Right cardiac atrium (tissue), 5 donors: ENCODE measurements around the gene GPD1L. TPM values are rescaled to one million over a fixed set of nuclear protein-coding genes. Genes with fewer than 3 reads are reported as not detected.
"Not testable (repeated sequence)": the region's sequence is repeated elsewhere in the genome, so short reads cannot be mapped to it uniquely, and the experiment has no call there.

Source experiments
- ATAC-seq, 2 donors: fragments of 200-7000 bp; cut with Tn5 transposase; one replicate each; pipeline versions ENCODE4 v1.8.0 to v1.9.1; 2020; ENCODE audit warnings: moderate library complexity in 2 of 2, mild to moderate bottlenecking in 1 of 2
- DNase-seq, 3 donors: peaks; one replicate each; pipeline ENCODE4 v3.0.0-alpha.2; 2020
- H3K27ac ChIP-seq: one replicate; pipeline ENCODE4 v1.5.1; 2013; ENCODE audit warnings: mild to moderate bottlenecking, low read length, control low read depth, moderate library complexity
- H3K27me3 ChIP-seq: one replicate; pipeline ENCODE4 v1.6.1; 2013; ENCODE audit not compliant: control insufficient read depth, insufficient read depth
- H3K4me1 ChIP-seq: one replicate; pipeline ENCODE4 v1.6.1; 2013; ENCODE audit warnings: low read length; ENCODE audit not compliant: control insufficient read depth, insufficient read depth
- H3K4me3 ChIP-seq: one replicate; pipeline ENCODE4 v1.5.1; 2013; ENCODE audit warnings: low read length, control low read depth
- H3K9me3 ChIP-seq: one replicate; pipeline ENCODE4 v1.6.1; 2013; ENCODE audit warnings: low read length; ENCODE audit not compliant: control insufficient read depth
- WGBS: extraction: QIAGEN DNeasy Blood & Tissue Kit; methylation state at CpG from one replicate; pipeline ENCODE4 v1.1.7; 2013; 5-methylcytosine and 5-hydroxymethylcytosine counted together
- intact Hi-C, 4 donors: fragments of 100-400 bp; cut with DNase I; formaldehyde crosslinking; loops; one replicate each; pipeline versions ENCODE4 v1.11.0 to v1.14.0; 2022 to 2023
- polyA plus RNA-seq: library from polyadenylated mRNA; stranded (reverse); fragments of 200-250 nt; gene quantifications from one replicate; pipeline ENCODE4 v1.2.3, GENCODE V29; 2013
- total RNA-seq, 4 donors: library from RNA; stranded (reverse); fragmentation: NEBNext Ultra II Directional; extraction: Animal tissue kit (Norgen Biotek cat#: 25700); gene quantifications; one replicate each; pipeline ENCODE4 v1.2.1, GENCODE V29; 2021
- donor health status: healthy with polysubstance abuse.
- donor health status: DM: no; HTN: yes; CAD: no.
- donor health status: DM: no; HTN: no; CAD: no.
- donor health status: DM: no; HTN: yes; CAD: no; lungs with severe emphysema.
- donor health status: DM: yes; HTN: yes; CAD: no.

The GPD1L gene
- total and polyA plus RNA-seq, 5 donors = 139 to 364 (median 319) TPM

DNA sequence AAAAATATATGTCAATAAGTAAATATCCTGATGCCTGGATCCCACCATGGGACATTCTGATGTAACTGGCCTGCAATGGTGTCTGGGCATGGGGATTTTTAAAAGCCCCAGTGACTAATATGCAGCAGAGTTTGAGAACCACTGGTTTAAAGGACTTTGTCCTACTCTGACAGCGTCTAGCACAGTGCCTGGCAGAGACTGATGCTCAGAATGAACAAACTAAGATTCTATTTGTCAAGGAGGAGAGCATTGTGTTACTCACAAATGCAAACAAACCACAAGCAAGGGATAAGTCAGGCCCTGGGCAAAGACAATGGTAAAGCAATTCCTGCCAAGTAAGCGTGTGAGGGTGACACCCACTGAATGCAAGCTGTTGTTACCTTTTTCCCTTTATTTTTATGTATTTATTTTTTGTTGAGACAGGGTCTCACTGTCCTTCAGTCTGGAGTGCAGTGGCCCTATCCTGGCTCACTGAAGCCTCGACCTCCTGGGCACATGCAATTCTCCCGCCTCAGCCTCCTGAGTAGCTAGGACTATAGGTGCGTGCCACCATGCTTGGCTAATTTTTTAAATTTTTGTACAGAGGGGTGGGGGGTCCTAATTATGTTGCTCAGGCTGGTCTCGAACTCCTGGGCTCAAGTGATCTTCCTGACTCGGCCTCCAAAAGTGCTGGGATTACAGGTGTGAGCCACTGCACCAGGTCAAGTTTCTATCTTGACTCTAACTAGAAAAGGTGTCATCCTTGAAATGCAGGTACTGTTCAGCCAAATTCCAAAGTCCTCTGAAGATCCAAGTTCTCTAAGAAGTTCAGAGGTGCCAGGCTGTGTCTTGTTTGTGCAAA is 909 bp upstream of the GPD1L start:
- Histone ChIP-seq H3K4me1 (peaks cover 14% of the 10 kb centered on the region), H3K27me3 (no peaks in the 10 kb centered on the region), H3K9me3 (no peaks in the 10 kb centered on the region), H3K27ac (peak overlapping the region; percentile 5), H3K4me3 (peak overlapping the region; percentile 4)
- intact Hi-C loops = loop anchor here in 3 of 4 donors (5.0 to 10.0 kb wide), 2 partner anchors 37 to 61 kb away; no protein-coding TSS in a partner anchor
- DNase-seq = no peak
- no peak for ATAC-seq
- WGBS = 96% methylated on average over 7 of the region's 7 CpGs

DNA sequence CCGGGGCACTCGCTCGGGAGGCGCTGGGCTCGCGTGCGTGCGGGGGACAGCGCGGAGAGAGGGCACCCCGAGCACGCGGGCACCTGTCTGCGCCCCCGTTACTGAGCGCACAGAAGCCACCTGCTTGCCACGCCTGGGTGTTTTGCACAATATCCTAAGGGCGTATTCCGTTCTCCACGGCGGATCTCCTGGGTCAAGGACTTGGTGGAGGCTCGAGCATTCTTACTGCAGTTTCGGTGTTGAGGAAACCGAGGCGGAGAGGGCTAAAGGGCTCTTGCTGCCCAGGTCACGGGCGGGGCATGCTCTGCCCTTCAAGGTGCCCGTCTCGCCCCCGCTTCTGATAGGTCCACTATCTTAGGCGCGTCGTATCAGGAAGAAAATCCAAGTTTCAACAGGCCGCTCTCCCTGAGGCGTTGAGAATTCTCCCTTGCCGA is 526 bp downstream of the GPD1L start:
- H3K27me3 ChIP-seq = no peaks in the 10 kb centered on the region
- no peaks in the 10 kb centered on the region for H3K9me3 ChIP-seq
- intact Hi-C loops = loop anchor here in 3 of 4 donors (5.0 to 10.0 kb wide), 2 partner anchors 35 to 62 kb away; no protein-coding TSS in a partner anchor
- DNase-seq (peak; percentile 39 to 73 (median 72)), ATAC-seq (peak; percentile 2 to 3)
- WGBS = 1% methylated on average over 36 of the region's 36 CpGs
- peak overlapping the region; percentile 60 for H3K4me3 ChIP-seq
- peak overlapping the region; percentile 31 for H3K27ac ChIP-seq
- H3K4me1 ChIP-seq = peaks cover 18% of the 10 kb centered on the region

DNA sequence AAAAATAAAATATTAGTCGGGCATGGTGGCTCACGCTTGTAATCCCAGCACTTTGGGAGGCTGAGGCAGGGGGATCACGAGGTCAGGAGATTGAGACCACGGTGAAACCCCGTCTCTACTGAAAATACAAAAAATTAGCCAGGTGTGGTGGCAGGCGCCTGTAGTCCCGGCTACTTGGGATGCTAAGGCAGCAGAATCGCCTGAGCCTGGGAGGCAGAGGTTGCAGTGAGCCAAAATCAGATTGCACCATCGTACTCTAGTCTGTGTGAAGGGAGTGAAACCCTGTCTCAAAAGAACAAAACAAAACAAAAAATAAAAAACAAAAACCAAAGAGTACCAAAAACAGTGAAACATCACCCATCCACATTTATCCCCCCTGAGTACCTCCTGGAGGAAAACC is 1.8 kb downstream of the GPD1L start:
- H3K27ac ChIP-seq = peak overlapping the region; percentile 31
- intact Hi-C loops = loop anchor here in 3 of 4 donors (5.0 to 10.0 kb wide), 2 partner anchors 34 to 63 kb away; no protein-coding TSS in a partner anchor

DNA sequence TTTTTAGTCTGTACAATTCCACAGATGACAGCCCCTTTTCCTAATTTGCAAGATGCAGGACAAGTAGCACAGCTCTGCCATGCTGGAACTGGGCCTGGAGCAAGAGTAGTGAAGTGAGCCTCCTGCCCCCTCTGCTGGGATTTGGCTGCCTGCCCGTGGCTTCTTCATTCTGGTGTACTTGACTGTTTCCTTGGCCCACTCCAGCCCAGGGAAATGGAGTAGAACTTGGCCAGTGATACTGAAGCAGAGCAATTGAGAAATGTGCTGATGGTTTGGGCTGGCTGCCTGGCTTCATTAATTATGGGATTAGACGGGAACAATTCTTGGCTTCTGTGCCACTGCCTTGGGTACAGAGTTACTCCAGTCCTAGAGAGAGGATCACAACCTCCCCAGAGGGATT is 2.8 kb downstream of the GPD1L start:
- Histone ChIP-seq H3K27me3 (no peaks in the 10 kb centered on the region), H3K4me1 (peaks cover 25% of the 10 kb centered on the region), H3K27ac (peak overlapping the region; percentile 96), H3K4me3 (no peak overlapping the region), H3K9me3 (no peaks in the 10 kb centered on the region)
- intact Hi-C loops = loop anchor here in 3 of 4 donors (5.0 to 10.0 kb wide), 2 partner anchors 33 to 64 kb away; no protein-coding TSS in a partner anchor
- peak; percentile 91 to 97 (median 96) for DNase-seq
- peak; percentile 58 to 74 for ATAC-seq
- 8% methylated on average over 2 of the region's 2 CpGs for WGBS

More for the DNA sequence above, 1.8 kb downstream of the GPD1L start:
- peaks cover 19% of the 10 kb centered on the region for H3K4me1 ChIP-seq
- H3K27me3 ChIP-seq, ATAC-seq, H3K9me3 ChIP-seq, DNase-seq, H3K4me3 ChIP-seq: not testable (repeated sequence)
- 88% methylated on average over 9 of the region's 9 CpGs for WGBS

DNA sequence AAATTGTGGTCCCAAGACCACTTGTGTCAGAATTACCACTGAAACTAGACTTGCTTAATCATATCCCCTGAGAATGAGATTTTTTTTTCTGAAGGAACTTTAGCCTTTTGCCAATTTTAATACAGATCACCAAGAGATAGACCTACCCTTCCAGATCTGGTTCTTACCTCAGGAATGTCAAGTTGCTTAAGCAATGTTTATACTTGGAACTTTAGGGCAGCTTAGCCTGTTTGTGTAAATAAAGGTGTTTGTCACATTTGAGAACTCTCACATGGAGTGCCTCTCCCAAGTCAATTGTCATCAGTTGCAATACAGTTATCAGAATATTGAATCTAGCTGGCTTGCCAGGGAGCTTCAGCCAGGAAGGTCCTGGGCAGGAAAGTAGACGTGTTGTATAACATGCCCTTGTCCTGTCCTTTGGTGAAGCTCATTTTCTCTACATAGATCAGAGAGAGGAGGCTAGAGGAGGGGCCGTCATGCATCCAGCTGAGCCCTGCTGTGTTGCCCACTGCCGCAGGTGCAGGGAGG is 3.9 kb downstream of the GPD1L start:
- H3K4me1 ChIP-seq = peaks cover 25% of the 10 kb centered on the region
- no peaks in the 10 kb centered on the region for H3K9me3 ChIP-seq
- intact Hi-C loops = no loop called here
- ATAC-seq (no peak), DNase-seq (no peak)
- peak overlapping the region; percentile 96 for H3K27ac ChIP-seq
- H3K4me3 ChIP-seq = no peak overlapping the region
- WGBS = 78% methylated on average over 3 of the region's 3 CpGs
- H3K27me3 ChIP-seq = no peaks in the 10 kb centered on the region

DNA sequence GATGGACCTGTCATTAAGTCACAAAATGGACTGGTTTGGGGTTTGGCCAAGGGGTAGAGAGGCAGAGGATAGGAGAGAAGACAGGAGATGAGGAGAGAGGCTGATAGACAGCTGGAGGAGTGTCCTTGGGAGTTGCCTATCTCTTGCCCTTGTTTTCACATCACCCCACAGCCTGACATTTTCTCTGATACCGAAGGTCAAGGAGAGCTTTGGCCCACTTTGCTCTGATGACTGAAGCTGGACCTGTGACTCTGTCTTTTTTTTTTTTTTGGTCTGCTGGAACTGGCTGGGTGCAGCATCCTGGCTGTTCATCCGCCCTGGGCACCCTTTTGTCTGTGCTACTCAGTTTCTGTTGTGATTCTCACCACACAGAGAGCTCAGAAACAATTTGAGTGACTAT is 5.1 kb downstream of the GPD1L start:
- H3K27ac ChIP-seq = peak overlapping the region; percentile 96
- intact Hi-C loops = no loop called here
- 58% methylated on average over 2 of the region's 2 CpGs for WGBS
- peaks cover 25% of the 10 kb centered on the region for H3K4me1 ChIP-seq
- no peak overlapping the region for H3K4me3 ChIP-seq
- DNase-seq (peak in 1 of 3 donors; percentile 55), ATAC-seq (peak; percentile 53 to 56)
- H3K9me3 ChIP-seq = no peaks in the 10 kb centered on the region
- no peaks in the 10 kb centered on the region for H3K27me3 ChIP-seq

DNA sequence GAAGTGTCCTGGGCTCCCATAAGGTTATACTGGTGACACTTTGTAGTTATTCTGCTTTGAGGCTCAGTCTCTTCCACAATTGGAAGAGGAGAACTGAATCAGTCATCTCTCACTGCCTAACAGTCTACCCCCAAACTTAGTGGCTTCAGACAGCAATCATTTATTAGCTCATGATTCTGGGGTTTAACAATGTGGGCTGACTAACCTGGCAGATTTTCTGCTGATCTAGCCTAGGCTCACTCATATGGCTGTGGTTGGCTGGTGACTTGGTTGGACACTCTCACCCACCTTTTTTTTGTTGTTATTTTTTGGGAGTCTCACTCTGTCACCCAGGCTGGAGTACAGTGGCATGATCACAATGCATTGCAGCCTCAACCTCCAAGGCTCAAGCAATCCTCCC is 7.1 kb downstream of the GPD1L start:
- ATAC-seq (no peak), DNase-seq (no peak)
- Histone ChIP-seq H3K27ac (peak overlapping the region; percentile 72), H3K4me1 (peaks cover 22% of the 10 kb centered on the region), H3K27me3 (no peaks in the 10 kb centered on the region), H3K4me3 (no peak overlapping the region), H3K9me3 (no peaks in the 10 kb centered on the region)
- intact Hi-C loops = no loop called here

DNA sequence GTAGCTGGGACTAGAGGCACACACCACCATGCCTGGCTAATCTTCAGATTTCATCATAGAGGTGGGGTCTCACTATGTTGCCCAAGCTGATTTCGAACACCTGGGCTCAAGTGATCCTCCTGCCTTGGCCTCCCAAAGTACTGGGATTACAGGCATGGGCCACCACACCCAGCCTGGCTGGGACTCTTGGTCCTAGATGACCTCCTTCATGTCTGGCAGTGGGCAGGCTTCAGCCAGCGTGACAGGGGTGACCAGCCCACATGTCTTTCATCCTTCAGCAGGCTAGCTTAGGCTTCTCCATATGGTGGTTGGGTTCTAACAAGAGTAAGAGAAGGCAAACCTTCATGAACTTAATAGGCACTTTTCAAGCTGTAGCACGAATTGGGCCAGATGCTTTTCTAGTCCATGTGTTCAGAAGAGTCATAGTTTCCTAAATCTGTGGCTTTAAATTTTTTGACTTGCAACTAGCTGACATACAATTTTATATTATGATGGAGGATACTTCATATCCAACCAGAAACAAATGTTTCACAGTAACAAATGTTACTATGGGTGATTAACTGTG is 7.6 kb downstream of the GPD1L start:
- 93% methylated on average over 3 of the region's 3 CpGs for WGBS

DNA sequence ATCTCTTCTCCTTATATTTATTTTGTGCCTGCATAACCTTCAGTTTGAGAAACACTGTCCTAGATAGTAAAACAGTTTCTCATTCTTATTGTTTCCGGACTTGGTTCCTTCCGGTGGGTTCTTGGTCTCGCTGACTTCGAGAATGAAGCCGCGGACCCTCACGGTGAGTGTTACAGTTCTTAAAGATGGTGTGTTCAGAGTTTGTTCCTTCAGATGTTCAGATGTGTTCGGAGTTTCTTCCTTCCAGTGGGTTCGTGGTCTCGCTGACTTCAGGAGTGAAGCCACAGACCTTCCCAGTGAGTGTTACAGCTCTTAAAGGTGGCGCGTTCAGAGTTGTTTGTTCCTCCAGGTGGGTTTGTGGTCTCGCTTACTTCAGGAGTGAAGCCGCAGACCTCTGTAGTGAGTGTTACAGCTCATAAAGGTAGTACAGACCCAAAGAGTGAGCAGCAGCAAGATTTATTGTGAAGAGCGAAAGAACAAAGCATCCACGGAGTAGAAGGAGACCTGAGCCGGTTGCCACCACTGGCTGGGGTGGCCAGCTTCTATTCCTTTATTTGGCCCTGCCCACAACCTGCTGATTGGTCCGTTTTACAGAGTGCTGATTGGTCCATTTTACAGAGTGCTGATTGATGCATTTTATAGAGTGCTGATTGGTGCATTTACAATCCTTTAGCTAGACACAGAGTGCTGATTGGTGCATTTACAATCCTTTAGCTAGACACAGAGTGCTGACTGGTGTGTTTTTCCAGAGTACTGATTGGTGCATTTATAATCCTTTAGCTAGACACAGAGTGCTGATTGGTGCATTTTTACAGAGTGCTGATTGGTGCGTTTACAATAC is 8.3 kb downstream of the GPD1L start:
- 89% methylated on average over 19 of the region's 19 CpGs for WGBS
- peaks cover 16% of the 10 kb centered on the region for H3K4me1 ChIP-seq
- DNase-seq, H3K4me3 ChIP-seq, H3K27me3 ChIP-seq, ATAC-seq, intact Hi-C loops, H3K9me3 ChIP-seq, H3K27ac ChIP-seq: not testable (repeated sequence)

More for the DNA sequence above, 7.6 kb downstream of the GPD1L start:
- ATAC-seq (no peak), DNase-seq (no peak)
- intact Hi-C loops = no loop called here
- Histone ChIP-seq H3K4me3 (no peak overlapping the region), H3K9me3 (no peaks in the 10 kb centered on the region), H3K27me3 (no peaks in the 10 kb centered on the region), H3K4me1 (peaks cover 20% of the 10 kb centered on the region), H3K27ac (peak overlapping the region; percentile 72)

DNA sequence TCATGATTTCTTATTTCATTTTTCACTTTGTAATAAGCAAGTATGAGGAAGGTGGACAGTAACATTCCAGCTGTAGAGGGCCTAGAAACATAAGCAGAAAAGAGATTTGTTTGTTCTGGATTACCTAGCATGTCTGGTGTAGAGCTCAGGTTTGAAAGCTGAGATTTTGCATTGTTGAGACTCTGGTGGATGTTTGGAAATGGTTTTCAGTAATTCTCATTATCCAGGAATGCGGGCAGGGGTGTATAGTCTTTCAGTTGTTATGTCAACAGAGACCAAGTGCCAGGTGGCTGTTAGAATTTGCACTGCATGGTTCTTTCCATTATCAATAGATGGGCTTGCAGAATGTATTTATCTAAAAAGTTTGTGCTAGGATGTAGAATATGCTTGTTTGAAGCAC is 10.9 kb downstream of the GPD1L start:
- H3K27me3 ChIP-seq = no peaks in the 10 kb centered on the region
- no peaks in the 10 kb centered on the region for H3K9me3 ChIP-seq
- H3K4me1 ChIP-seq = peaks cover 14% of the 10 kb centered on the region
- WGBS = 95% methylated on average over 1 of the region's 1 CpG
- DNase-seq (no peak), ATAC-seq (no peak)
- intact Hi-C loops = no loop called here
- no peak overlapping the region for H3K4me3 ChIP-seq
- no peak overlapping the region for H3K27ac ChIP-seq
